Measurements from ENCODE around the gene KLHDC3. TPM values are rescaled to one million over a fixed set of nuclear protein-coding genes. Genes with fewer than 3 reads are reported as not detected.

KLHDC3 gene
- total and polyA plus RNA-seq, 2 donors (not counting 1 experiment from before 2014, with no cell fraction given): 47.4 to 50.7 TPM

- CTCF ChIA-PET: interaction anchor here (0.7 to 2.7 kb wide), 5 partner anchors 48 to 530 kb away, joined by 3 to 6 read pairs (median 3); partner anchors contain the start of gene LRRC73
- Mint-ChIP-seq H3K4me3 (peak overlapping the region; percentile 98), H3K27ac (peak overlapping the region; percentile 98), H3K4me1 (peaks cover 41% of the 10 kb centered on the region), H3K9me3 (ENCODE audit: insufficient read depth) (no peaks in the 10 kb centered on the region), H3K27me3 (no peaks in the 10 kb centered on the region)
- POLR2A ChIA-PET: interaction anchor here (0.8 to 4.0 kb wide), 4 partner anchors 34 to 80 kb away, joined by 3 to 53 read pairs (median 8); partner anchors contain the start of genes CNPY3, KLC4, KLHDC3 and MEA1
- 34% methylated on average over 8 of the region's 9 CpGs for WGBS (ENCODE audit: insufficient coverage)
- peaks cover 19 to 32% of the 10 kb centered on the region in 2 donors for H3K4me1 ChIP-seq (ENCODE audit: control insufficient read depth in 2 of 2, insufficient read depth in 2 of 2, low read length in 2 of 2)
- no peaks in the 10 kb centered on the region for H3K27me3 ChIP-seq (replicated peaks in 1 of 4; ENCODE audit: control extremely low read depth in 1 of 4, control insufficient read depth in 3 of 4, insufficient read depth in 4 of 4, low read length in 3 of 4)
- H2AFZ ChIP-seq (ENCODE audit: insufficient read depth, low read depth, low read length, poor library complexity, severe bottlenecking): peak overlapping the region; percentile 82
- H3K4me3 ChIP-seq (ENCODE audit: control extremely low read depth in 1 of 5, extremely low read depth in 1 of 5, insufficient read depth in 1 of 5, low read depth in 2 of 5, low read length in 4 of 5): peak overlapping the region; percentile 71 to 88 (median 80)
- intact Hi-C loops (cut with micrococcal nuclease): loop anchor here (1.0 to 2.0 kb wide), 5 partner anchors 19 to 195 kb away; partner anchors contain the start of genes CNPY3, GNMT, KLC4 and MEA1
- H3K9me3 ChIP-seq (ENCODE audit: control extremely low read depth in 1 of 3, control insufficient read depth in 2 of 3, insufficient read depth in 1 of 3, low read length in 2 of 3): no peaks in the 10 kb centered on the region
- ATAC-seq (ENCODE audit: low read depth): no peak
- H3K79me2 ChIP-seq (ENCODE audit: control insufficient read depth, insufficient read depth, low read length): peaks cover 62% of the 10 kb centered on the region
- peak overlapping the region; percentile 73 to 85 for H3K27ac ChIP-seq (ENCODE audit: low read length in 2 of 2)
- H3K9ac ChIP-seq (ENCODE audit: low read length): peak overlapping the region; percentile 86
- no peak for TF ChIP-seq CTCF (IDR thresholded peaks at IDR 0.05)
- no peak for TF ChIP-seq EZH2 (IDR thresholded peaks at IDR 0.05; ENCODE audit: borderline replicate concordance, insufficient read depth, low read depth, low read length, poor library complexity, severe bottlenecking)
- H3K36me3 ChIP-seq (replicated peaks in 1 of 2; ENCODE audit: control extremely low read depth in 1 of 2, control insufficient read depth in 1 of 2, extremely low read depth in 1 of 2, insufficient read depth in 2 of 2, low read length in 1 of 2): peaks cover 0 to 5% of the 10 kb centered on the region in 2 experiments
- no peak for DNase-seq
- H3K4me2 ChIP-seq (replicated peaks; ENCODE audit: low read depth, low read length, poor library complexity, severe bottlenecking): peak overlapping the region; percentile 82
- H4K20me1 ChIP-seq (ENCODE audit: control insufficient read depth, insufficient read depth, low read length, poor library complexity, severe bottlenecking): no peaks in the 10 kb centered on the region
Measured at GRCh38 chr6:42979523-42980177, 34.4 kb upstream of the KLHDC3 start.

- Histone ChIP-seq H3K27me3 (replicated peaks in 1 of 4; ENCODE audit: control extremely low read depth in 1 of 4, control insufficient read depth in 3 of 4, insufficient read depth in 4 of 4, low read length in 3 of 4) (no peaks in the 10 kb centered on the region), H3K9me3 (ENCODE audit: control extremely low read depth in 1 of 3, control insufficient read depth in 2 of 3, insufficient read depth in 1 of 3, low read length in 2 of 3) (no peaks in the 10 kb centered on the region), H3K4me1 (ENCODE audit: control insufficient read depth in 2 of 2, insufficient read depth in 2 of 2, low read length in 2 of 2) (peaks cover 24 to 45% of the 10 kb centered on the region in 2 donors), H3K9ac (ENCODE audit: low read length) (no peak overlapping the region), H3K27ac (ENCODE audit: low read length in 2 of 2) (no peak overlapping the region), H3K36me3 (replicated peaks in 1 of 2; ENCODE audit: control extremely low read depth in 1 of 2, control insufficient read depth in 1 of 2, extremely low read depth in 1 of 2, insufficient read depth in 2 of 2, low read length in 1 of 2) (no peaks in the 10 kb centered on the region), H3K4me3 (ENCODE audit: control extremely low read depth in 1 of 5, extremely low read depth in 1 of 5, insufficient read depth in 1 of 5, low read depth in 2 of 5, low read length in 4 of 5) (no peak overlapping the region), H4K20me1 (ENCODE audit: control insufficient read depth, insufficient read depth, low read length, poor library complexity, severe bottlenecking) (no peaks in the 10 kb centered on the region), H3K4me2 (replicated peaks; ENCODE audit: low read depth, low read length, poor library complexity, severe bottlenecking) (no peak overlapping the region), H2AFZ (ENCODE audit: insufficient read depth, low read depth, low read length, poor library complexity, severe bottlenecking) (no peak overlapping the region), H3K79me2 (ENCODE audit: control insufficient read depth, insufficient read depth, low read length) (peaks cover 76% of the 10 kb centered on the region)
- Mint-ChIP-seq H3K4me1 (peaks cover 48% of the 10 kb centered on the region), H3K9me3 (ENCODE audit: insufficient read depth) (no peaks in the 10 kb centered on the region), H3K27me3 (no peaks in the 10 kb centered on the region), H3K4me3 (no peak overlapping the region), H3K27ac (no peak overlapping the region)
- whole genome bisulfite sequencing (ENCODE audit: insufficient coverage): 94% methylated on average over 3 of the region's 5 CpGs
- DNase-seq: no peak
- ChIA-PET POLR2A (interaction anchor here (0.6 kb wide), 2 partner anchors 34 to 72 kb away, joined by 7 to 10 read pairs; no protein-coding TSS in a partner anchor), CTCF (no interaction called here)
- TF ChIP-seq CTCF (IDR thresholded peaks at IDR 0.05) (no peak), EZH2 (IDR thresholded peaks at IDR 0.05; ENCODE audit: borderline replicate concordance, insufficient read depth, low read depth, low read length, poor library complexity, severe bottlenecking) (no peak)
- intact Hi-C loops (cut with micrococcal nuclease): no loop called here
- ATAC-seq (ENCODE audit: low read depth): no peak
Measured at GRCh38 chr6:42981836-42982235, 32.2 kb upstream of the KLHDC3 start.
